GM19023 (cell line): Measurements from ENCODE around the gene RNF212.
"Not testable (repeated sequence)": the region's sequence is repeated elsewhere in the genome, so short reads cannot be mapped to it uniquely, and the experiment has no call there.

ENCODE experiments used
- ATAC-seq: cut with Tn5 transposase; IDR thresholded peaks from one replicate; pipeline ENCODE4 v1.9.1; 2021; ENCODE audit warnings: mild to moderate bottlenecking, moderate library complexity; ENCODE audit not compliant: unreplicated experiment

RNF212 gene

GRCh38 chr4:1113311-1114009, at the start of gene RNF212:
RNF212 (minus strand) TSS chr4:1113564; CDS start chr4:1113464, 100 bp downstream.
- no peak for ATAC-seq

GRCh38 chr4:1160351-1160750, 47.0 kb upstream of the RNF212 start:
- no peak for ATAC-seq

- no peak for ATAC-seq
Measured at GRCh38 chr4:1156069-1156468, 42.7 kb upstream of the RNF212 start.

- no peak for ATAC-seq
Measured at GRCh38 chr4:1155314-1155713, 42.0 kb upstream of the RNF212 start.

- ATAC-seq, result no peak
Measured at GRCh38 chr4:1154523-1155182, 41.3 kb upstream of the RNF212 start.

- ATAC-seq, result no peak
Measured at GRCh38 chr4:1154126-1154522, 40.8 kb upstream of the RNF212 start.

GRCh38 chr4:1153567-1154090, 40.3 kb upstream of the RNF212 start:
- no peak for ATAC-seq

GRCh38 chr4:1152290-1152689, 38.9 kb upstream of the RNF212 start:
- no peak for ATAC-seq

- no peak for ATAC-seq
Measured at GRCh38 chr4:1151541-1151940, 38.2 kb upstream of the RNF212 start.

GRCh38 chr4:1150875-1151274, 37.5 kb upstream of the RNF212 start:
- no peak for ATAC-seq

- no peak for ATAC-seq
Measured at GRCh38 chr4:1139860-1140259, 26.5 kb upstream of the RNF212 start.

- no peak for ATAC-seq
Measured at GRCh38 chr4:1137850-1138249, 24.5 kb upstream of the RNF212 start.

- no peak for ATAC-seq
Measured at GRCh38 chr4:1137063-1137776, 23.9 kb upstream of the RNF212 start.

GRCh38 chr4:1136048-1136447, 22.7 kb upstream of the RNF212 start:
- ATAC-seq, result no peak

- no peak for ATAC-seq
Measured at GRCh38 chr4:1133033-1133432, 19.7 kb upstream of the RNF212 start.

- peak; percentile 82 for ATAC-seq
Measured at GRCh38 chr4:1130316-1131186, 17.2 kb upstream of the RNF212 start.

GRCh38 chr4:1126506-1126905, 13.1 kb upstream of the RNF212 start:
- ATAC-seq, result no peak

- ATAC-seq, result not testable (repeated sequence)
Measured at GRCh38 chr4:1125466-1125865, 12.1 kb upstream of the RNF212 start.

- ATAC-seq, result no peak
Measured at GRCh38 chr4:1124818-1125217, 11.5 kb upstream of the RNF212 start.

GRCh38 chr4:1122505-1122904, 9.1 kb upstream of the RNF212 start:
- ATAC-seq, result no peak

- ATAC-seq, result no peak
Measured at GRCh38 chr4:1116838-1117237, 3.5 kb upstream of the RNF212 start.
